HTR-8/SVneo (cell line): ENCODE results near the gene DOP1B.
"Not testable (repeated sequence)": the region's sequence is repeated elsewhere in the genome, so short reads cannot be mapped to it uniquely, and the experiment has no call there.

Experiments
- DNase-seq: peaks from one replicate; pipeline ENCODE4 v3.0.0; 2011; ENCODE audit warnings: low spot score, mixed read lengths; ENCODE audit not compliant: insufficient read length
- FAIRE-seq: peaks from 2 replicates; lab custom pipeline; 2011; peaks lifted over from hg19 to GRCh38; lab: Jason Lieb, UNC

Gene DOP1B

DNA sequence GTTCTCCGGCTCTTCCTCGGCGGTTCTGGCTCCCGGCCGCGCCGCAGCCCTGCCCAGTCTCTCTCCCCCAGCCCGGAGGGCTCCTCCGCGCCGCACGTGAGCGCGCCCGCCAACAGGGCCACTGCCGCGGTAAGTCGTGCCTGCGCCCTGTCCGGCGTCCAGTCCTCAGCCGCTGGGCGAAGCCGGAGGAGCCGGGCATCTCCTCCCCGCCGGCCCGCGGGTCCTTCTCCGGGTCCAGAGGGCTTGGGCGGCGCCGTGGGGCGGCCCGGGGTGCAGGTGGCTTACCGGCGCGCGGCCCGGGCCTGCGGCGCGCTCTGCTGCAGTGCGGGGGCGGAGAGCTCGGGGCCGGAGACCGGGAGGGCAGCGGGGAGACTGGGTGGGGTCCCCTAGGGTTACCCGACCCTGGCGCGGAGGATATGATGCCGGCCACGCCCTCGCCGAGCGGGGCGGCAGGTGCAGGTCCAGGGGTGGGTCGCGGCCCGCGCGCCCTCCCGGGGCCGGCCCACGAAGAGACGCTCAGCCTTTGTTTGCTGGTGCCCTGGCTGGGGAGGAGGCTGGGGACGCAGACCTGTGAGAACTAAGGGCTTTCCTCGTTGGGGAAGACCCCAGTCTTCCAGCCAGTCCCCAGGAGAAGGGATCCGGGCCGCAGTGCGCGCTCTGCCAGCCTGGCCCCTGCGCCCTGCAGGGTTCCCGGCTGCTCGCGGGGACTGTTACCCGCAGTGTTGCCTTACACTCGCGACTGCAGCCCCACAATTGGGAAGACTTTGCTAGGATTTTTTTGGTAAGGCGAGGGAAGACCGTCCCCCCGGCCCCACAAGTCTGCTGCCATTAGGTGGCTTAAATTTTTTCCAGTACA is at the start of gene DOP1B:
Gene DOP1B (plus strand): TSS at position 10 of the 856 bp plus-strand sequence. CDS start 7,910 bp downstream, outside the sequence.
- DNase-seq (peak; percentile 28), FAIRE-seq (no peak)

DNA sequence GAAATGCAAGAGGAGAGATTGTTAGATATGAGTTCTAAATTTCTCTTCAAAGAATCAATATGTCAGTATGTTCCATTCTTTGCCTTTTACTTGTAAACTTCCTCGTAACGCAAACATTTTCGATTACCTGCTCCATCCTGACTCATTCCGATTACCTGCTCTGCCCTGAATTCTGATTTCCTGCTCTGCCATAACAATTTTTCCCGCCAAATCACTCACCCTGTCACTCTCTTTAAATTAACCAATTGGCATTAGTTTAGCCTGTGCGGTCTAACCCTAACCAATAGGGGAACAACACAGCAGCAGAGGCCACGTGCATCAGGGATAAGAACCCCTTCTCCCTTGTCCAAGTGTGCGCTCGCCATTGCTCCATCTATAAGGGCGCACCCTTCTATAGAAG is 46.8 kb upstream of the DOP1B start:
- FAIRE-seq (no peak), DNase-seq (no peak)

- FAIRE-seq (no peak), DNase-seq (no peak)
Measured at GRCh38 chr21:36111238-36111637, 45.4 kb upstream of the DOP1B start.

DNA sequence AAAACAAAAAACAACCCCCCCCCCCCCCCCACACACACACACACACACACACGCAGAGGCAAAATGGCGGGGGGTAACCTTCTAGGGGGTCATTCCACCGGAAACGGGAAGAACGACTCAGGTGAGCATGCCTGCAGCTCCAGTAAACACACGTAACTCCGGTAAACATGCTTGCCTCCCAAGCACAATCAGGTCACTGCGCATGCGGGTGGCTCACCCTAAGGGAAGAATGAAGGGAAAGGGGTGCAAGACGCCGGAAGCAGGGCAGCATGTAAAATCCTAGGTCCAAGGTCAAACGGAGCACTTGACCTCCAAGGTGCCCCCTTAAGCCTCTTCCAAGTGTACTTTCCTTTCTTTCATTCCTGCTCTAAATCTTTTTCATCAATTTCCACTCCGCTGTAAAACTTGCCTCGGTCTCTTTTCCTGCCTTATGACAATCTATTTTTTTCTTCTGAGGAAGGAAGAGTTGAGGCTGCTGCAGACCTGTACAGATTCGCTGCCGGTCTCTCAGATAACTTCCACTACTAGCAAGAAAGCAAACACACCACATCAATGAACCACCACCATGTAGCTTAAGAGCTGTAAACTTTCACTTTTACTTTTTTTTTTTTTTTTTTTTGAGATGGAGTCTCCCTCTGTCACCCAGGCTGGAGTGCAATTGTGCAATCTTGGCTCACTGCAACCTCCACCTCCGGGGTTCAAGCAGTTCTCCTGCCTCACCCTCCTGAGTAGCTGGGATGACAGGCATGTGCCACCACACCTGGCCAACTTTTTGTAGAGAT is 42.8 kb upstream of the DOP1B start:
- no peak for DNase-seq
- FAIRE-seq: no peak

DNA sequence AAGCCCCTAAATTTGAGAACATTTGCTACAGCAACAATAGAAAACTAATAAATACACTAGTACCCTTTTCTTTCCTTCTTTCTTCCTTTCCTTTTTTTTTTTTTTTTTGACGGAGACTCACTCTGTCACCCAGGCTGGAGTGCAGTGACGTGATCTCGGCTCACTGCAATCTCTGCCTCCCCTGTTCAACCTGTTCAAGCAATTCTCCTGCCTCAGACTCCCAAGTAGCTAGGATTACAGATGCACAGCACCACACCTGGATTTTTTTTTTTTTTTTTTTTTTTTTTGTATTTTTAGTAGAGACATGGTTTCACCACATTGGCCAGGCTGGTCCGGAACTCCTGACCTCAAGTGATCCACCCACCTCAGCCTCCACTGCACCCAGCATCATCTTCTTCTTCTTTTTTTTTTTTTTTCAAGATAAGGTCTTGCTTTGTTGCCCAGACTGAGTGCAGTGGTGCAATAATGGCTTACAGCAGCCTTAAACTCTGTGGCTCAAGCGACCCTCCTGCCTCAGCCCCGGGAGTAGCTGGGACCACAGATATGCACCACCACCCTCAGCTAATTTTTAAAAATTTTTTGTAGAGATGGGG is 41.4 kb upstream of the DOP1B start:
- no peak for FAIRE-seq
- DNase-seq: no peak

DNA sequence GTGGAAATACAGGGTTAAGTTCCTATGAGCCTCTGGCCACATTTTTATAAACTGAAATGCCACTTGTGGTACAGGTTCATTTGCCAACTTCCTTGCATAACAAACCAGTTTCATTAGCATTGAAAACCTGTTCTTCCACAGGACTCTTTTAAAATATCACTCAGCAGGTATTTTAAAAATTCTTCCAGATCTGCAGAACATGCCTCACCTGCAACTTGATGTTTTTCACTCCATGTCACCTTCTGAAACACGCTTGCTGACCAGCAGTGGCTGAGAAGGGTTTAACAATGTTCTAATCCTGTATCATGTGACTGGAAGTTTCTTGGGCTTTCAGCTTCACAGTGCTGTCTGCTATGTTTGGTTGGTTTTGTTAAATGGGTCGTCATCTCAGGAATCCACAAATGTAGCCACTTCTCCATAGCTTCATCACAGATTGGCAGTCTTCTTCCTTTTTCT is 39.3 kb upstream of the DOP1B start:
- DNase-seq: no peak
- no peak for FAIRE-seq

GRCh38 chr21:36120304-36120888 is 36.2 kb upstream of the DOP1B start:
- no peak for DNase-seq
- no peak for FAIRE-seq

- FAIRE-seq: no peak
- no peak for DNase-seq
Measured at GRCh38 chr21:36122977-36123376, 33.6 kb upstream of the DOP1B start.

DNA sequence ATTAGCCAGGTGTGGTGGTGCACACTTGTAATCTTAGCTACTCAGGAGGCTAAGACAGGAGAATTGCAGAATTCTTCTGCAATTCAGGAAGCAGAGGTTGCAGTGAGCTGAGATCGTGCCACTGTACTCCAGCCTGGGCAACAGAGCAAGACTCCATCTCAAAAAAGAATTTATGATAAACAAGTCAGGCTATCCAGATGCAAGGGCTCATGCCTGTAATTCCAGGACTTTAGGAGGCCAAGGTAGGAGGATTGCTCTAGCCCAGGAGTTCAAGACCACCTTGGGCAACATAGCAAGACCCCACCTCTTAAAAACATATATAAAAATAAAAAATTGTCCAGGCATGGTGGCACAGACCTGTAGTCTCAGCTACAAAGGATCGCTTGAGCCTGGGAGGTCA is 32.2 kb upstream of the DOP1B start:
- FAIRE-seq: no peak

DNA sequence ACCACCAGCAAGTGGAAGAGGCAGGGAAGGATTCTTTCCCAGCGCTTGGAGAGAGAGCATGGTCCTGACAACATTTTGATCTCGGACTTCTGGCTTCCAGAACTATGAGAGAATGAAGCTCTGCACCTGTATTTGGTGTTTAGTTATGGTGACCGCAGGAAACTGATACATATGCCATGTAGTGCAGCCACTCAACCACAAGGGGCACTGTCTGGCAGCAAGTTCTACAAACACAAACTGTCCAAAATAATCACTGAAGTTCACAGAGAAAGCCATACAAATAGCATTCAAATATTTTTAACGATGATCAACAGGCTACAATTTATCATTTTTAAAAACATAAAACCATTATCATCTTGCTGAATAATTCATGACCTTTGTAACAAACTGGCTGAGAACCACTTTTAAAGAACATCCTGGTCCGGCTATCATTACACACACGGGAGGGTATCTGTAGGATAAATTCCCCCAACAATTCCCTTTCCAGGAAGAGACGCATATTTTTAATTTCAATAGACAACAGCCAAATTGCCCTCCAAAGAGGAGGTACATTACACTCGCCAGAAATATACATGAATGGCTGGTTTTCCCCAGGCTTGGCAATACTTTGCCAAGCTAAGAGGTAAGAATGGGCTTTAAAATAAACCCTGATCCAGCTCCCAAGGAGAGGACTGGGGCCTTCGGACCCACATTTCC is 31.0 kb upstream of the DOP1B start:
- DNase-seq: peak; percentile 49
- FAIRE-seq: no peak

More for the DNA sequence above, 32.2 kb upstream of the DOP1B start:
- no peak for DNase-seq

GRCh38 chr21:36126208-36126565 is 30.4 kb upstream of the DOP1B start:
- FAIRE-seq: no peak
- DNase-seq: no peak

GRCh38 chr21:36126621-36127110 is 30.0 kb upstream of the DOP1B start:
- FAIRE-seq (no peak), DNase-seq (no peak)

DNA sequence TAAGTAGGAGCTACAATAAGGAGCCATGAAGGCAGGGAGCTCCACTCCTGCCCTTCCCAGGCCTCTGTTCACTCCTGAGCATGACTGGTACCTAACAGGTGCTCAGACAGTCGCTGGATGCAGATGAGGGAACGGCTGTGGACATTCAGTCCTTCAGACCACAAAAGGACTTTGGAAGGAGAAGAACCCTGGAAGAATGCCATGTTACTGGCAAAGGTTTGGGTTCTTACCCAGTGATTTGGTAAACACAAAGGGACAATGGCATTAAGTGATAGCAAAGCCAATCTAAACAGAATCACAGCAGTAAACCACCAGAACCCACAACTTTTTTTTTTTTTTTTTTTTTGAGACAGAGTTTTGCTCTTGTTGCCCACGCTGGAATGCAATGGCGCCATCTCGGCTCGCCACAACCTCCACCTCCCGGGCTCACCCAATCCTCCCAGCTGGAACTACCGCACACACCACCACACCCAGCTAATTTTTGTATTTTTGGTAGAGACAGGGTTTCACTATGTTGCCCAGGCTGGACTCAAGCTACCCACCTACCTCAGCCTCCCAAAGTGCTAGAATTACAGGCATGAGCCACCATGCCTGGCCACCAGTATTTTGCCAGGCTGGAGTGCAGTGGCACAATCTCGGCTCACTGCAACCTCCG is 29.2 kb upstream of the DOP1B start:
- FAIRE-seq (no peak), DNase-seq (no peak)

- no peak for DNase-seq
- no peak for FAIRE-seq
Measured at GRCh38 chr21:36127977-36128376, 28.6 kb upstream of the DOP1B start.

DNA sequence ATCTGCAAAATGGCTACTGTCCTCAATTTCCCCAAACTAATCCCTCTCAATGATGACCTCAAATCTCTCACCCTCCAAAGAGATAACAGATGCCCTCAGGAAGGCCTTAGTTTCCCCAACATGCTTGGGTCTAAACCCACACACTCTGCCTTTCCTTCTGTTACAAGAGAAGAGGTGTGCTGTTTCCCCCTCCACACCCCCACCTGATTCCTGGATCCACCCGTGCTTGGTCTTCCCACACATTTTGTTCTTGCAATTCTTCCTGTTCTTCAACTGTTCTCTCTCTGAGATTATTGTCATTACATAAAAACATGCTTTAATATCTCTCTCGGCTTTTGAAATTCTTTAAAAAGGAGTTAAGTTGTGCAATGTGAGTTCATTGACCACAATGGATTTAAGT is 27.4 kb upstream of the DOP1B start:
- DNase-seq (no peak), FAIRE-seq (no peak)

DNA sequence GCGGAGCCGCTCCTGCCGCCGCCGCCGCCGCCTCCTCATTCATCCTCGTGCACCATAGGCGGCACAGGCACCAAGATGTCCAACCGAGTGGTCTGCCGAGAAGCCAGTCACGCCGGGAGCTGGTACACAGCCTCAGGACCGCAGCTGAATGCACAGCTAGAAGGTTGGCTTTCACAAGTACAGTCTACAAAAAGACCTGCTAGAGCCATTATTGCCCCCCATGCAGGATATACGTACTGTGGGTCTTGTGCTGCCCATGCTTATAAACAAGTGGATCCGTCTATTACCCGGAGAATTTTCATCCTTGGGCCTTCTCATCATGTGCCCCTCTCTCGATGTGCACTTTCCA is 26.2 kb upstream of the DOP1B start:
- FAIRE-seq, DNase-seq: not testable (repeated sequence)

DNA sequence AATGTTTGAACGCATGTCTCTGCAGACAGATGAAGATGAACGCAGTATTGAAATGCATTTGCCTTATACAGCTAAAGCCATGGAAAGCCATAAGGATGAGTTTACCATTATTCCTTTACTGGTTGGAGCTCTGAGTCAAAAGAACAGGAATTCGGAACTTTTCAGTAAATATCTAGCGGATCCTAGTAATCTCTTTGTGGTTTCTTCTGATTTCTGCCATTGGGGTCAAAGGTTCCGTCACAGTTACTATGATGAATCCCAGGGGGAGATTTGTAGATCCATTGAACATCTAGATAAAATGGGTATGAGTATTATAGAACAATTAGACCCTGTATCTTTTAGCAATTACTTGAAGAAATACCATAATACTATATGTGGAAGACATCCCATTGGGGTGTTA is 25.8 kb upstream of the DOP1B start:
- DNase-seq, FAIRE-seq: not testable (repeated sequence)

- no peak for DNase-seq
- no peak for FAIRE-seq
Measured at GRCh38 chr21:36132696-36133095, 23.9 kb upstream of the DOP1B start.

- peak; percentile 67 for DNase-seq
- no peak for FAIRE-seq
Measured at GRCh38 chr21:36134803-36135390, 21.7 kb upstream of the DOP1B start, which contains the start of gene CBR3. Gene CBR3, plus strand, starts transcription at chr21:36135079. Its CDS starts 114 bp downstream, at chr21:36135193.
